ENCODE results near the gene PEA15.

DNA sequence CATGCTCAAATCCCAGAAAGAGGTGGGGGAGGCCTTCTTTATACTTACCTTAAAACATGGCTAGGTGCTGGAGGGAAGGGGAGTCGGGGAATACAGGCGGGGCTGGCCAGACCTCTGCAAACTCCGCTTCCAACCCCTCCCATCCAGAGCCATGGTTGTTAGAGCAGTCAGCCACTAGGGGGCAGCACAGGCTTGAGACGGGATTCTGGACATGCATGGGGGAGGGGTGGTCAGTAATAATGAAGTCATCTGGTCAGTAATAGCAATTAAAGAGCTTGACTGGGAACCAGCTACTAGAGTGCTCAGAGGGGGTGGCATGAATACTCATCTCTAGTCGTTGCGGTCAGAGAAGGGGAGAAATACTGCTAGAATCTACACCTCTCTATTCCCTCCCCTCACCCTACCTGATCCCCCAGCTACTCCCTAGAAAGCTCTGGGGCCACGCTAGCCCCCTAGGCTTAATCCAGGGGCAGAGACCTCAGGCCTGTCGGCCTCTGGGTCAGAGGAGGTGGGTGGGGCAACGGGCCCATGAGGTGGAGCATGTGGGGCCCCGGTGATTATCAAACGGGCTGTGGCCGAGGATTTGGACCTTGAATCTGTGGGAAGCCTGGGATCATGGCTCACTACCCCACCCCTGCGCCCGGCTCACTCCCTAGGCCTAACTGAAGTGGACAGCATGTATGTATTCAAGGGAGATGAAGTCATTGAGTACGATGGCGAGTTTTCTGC is 11.9 kb upstream of the PEA15 start:
- TF ChIP-seq ZNF140 (CRISPR knock-in tag; IDR thresholded peaks at IDR 0.05) (no peak), PHF8 (IDR thresholded peaks at IDR 0.05; ENCODE audit: borderline replicate concordance, low read length) (no peak)
